Measurements from ENCODE around the gene GFPT1.

DNA sequence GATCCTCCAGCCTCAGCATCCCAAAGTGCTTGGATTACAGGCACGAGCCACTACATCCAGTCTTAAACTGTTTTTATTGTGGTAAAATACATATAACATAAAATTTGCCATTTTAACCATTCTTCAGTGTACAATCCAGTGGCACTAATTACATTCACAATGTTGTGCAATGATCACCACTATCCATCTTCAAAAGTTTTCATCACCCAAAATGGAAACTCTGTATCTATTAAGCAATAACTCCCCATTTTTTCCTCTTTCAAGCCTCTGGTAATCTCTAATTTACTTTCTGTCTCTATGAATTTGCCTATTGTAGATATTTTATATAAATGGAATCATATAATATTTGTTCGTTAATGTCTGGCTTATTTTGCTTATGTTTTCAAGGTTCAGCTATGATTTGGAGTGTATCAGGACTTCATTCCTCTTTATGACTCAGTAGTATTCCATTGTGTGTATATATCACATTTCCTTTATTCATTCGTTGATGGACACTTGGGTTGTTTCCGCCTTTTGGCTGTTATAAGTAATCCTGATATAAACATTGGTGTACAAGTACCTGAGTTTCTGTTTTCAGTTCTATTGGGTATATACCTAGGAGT, 71.8 kb downstream of the GFPT1 start:
- TF ChIP-seq, protein P1, sequence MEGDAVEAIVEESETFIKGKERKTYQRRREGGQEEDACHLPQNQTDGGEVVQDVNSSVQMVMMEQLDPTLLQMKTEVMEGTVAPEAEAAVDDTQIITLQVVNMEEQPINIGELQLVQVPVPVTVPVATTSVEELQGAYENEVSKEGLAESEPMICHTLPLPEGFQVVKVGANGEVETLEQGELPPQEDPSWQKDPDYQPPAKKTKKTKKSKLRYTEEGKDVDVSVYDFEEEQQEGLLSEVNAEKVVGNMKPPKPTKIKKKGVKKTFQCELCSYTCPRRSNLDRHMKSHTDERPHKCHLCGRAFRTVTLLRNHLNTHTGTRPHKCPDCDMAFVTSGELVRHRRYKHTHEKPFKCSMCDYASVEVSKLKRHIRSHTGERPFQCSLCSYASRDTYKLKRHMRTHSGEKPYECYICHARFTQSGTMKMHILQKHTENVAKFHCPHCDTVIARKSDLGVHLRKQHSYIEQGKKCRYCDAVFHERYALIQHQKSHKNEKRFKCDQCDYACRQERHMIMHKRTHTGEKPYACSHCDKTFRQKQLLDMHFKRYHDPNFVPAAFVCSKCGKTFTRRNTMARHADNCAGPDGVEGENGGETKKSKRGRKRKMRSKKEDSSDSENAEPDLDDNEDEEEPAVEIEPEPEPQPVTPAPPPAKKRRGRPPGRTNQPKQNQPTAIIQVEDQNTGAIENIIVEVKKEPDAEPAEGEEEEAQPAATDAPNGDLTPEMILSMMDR (conservative IDR thresholded peaks at IDR 0.05; ENCODE audit: low read depth in 2 of 2) = no peak
- TF ChIP-seq, protein P2, sequence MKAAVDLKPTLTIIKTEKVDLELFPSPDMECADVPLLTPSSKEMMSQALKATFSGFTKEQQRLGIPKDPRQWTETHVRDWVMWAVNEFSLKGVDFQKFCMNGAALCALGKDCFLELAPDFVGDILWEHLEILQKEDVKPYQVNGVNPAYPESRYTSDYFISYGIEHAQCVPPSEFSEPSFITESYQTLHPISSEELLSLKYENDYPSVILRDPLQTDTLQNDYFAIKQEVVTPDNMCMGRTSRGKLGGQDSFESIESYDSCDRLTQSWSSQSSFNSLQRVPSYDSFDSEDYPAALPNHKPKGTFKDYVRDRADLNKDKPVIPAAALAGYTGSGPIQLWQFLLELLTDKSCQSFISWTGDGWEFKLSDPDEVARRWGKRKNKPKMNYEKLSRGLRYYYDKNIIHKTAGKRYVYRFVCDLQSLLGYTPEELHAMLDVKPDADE (IDR thresholded peaks at IDR 0.05) = no peak
- TF ChIP-seq EZH2 (IDR thresholded peaks at IDR 0.05; ENCODE audit: low read depth, unreplicated experiment) = no peak
- TF ChIP-seq, protein P3, sequence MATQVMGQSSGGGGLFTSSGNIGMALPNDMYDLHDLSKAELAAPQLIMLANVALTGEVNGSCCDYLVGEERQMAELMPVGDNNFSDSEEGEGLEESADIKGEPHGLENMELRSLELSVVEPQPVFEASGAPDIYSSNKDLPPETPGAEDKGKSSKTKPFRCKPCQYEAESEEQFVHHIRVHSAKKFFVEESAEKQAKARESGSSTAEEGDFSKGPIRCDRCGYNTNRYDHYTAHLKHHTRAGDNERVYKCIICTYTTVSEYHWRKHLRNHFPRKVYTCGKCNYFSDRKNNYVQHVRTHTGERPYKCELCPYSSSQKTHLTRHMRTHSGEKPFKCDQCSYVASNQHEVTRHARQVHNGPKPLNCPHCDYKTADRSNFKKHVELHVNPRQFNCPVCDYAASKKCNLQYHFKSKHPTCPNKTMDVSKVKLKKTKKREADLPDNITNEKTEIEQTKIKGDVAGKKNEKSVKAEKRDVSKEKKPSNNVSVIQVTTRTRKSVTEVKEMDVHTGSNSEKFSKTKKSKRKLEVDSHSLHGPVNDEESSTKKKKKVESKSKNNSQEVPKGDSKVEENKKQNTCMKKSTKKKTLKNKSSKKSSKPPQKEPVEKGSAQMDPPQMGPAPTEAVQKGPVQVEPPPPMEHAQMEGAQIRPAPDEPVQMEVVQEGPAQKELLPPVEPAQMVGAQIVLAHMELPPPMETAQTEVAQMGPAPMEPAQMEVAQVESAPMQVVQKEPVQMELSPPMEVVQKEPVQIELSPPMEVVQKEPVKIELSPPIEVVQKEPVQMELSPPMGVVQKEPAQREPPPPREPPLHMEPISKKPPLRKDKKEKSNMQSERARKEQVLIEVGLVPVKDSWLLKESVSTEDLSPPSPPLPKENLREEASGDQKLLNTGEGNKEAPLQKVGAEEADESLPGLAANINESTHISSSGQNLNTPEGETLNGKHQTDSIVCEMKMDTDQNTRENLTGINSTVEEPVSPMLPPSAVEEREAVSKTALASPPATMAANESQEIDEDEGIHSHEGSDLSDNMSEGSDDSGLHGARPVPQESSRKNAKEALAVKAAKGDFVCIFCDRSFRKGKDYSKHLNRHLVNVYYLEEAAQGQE (IDR thresholded peaks at IDR 0.05; ENCODE audit: unreplicated experiment) = no peak
- no peak for TF ChIP-seq NANOG (IDR thresholded peaks at IDR 0.05; ENCODE audit: borderline replicate concordance)
- TF ChIP-seq POLR2AphosphoS5 (IDR thresholded peaks at IDR 0.05; ENCODE audit: low read depth) = no peak
- TF ChIP-seq, protein P4, sequence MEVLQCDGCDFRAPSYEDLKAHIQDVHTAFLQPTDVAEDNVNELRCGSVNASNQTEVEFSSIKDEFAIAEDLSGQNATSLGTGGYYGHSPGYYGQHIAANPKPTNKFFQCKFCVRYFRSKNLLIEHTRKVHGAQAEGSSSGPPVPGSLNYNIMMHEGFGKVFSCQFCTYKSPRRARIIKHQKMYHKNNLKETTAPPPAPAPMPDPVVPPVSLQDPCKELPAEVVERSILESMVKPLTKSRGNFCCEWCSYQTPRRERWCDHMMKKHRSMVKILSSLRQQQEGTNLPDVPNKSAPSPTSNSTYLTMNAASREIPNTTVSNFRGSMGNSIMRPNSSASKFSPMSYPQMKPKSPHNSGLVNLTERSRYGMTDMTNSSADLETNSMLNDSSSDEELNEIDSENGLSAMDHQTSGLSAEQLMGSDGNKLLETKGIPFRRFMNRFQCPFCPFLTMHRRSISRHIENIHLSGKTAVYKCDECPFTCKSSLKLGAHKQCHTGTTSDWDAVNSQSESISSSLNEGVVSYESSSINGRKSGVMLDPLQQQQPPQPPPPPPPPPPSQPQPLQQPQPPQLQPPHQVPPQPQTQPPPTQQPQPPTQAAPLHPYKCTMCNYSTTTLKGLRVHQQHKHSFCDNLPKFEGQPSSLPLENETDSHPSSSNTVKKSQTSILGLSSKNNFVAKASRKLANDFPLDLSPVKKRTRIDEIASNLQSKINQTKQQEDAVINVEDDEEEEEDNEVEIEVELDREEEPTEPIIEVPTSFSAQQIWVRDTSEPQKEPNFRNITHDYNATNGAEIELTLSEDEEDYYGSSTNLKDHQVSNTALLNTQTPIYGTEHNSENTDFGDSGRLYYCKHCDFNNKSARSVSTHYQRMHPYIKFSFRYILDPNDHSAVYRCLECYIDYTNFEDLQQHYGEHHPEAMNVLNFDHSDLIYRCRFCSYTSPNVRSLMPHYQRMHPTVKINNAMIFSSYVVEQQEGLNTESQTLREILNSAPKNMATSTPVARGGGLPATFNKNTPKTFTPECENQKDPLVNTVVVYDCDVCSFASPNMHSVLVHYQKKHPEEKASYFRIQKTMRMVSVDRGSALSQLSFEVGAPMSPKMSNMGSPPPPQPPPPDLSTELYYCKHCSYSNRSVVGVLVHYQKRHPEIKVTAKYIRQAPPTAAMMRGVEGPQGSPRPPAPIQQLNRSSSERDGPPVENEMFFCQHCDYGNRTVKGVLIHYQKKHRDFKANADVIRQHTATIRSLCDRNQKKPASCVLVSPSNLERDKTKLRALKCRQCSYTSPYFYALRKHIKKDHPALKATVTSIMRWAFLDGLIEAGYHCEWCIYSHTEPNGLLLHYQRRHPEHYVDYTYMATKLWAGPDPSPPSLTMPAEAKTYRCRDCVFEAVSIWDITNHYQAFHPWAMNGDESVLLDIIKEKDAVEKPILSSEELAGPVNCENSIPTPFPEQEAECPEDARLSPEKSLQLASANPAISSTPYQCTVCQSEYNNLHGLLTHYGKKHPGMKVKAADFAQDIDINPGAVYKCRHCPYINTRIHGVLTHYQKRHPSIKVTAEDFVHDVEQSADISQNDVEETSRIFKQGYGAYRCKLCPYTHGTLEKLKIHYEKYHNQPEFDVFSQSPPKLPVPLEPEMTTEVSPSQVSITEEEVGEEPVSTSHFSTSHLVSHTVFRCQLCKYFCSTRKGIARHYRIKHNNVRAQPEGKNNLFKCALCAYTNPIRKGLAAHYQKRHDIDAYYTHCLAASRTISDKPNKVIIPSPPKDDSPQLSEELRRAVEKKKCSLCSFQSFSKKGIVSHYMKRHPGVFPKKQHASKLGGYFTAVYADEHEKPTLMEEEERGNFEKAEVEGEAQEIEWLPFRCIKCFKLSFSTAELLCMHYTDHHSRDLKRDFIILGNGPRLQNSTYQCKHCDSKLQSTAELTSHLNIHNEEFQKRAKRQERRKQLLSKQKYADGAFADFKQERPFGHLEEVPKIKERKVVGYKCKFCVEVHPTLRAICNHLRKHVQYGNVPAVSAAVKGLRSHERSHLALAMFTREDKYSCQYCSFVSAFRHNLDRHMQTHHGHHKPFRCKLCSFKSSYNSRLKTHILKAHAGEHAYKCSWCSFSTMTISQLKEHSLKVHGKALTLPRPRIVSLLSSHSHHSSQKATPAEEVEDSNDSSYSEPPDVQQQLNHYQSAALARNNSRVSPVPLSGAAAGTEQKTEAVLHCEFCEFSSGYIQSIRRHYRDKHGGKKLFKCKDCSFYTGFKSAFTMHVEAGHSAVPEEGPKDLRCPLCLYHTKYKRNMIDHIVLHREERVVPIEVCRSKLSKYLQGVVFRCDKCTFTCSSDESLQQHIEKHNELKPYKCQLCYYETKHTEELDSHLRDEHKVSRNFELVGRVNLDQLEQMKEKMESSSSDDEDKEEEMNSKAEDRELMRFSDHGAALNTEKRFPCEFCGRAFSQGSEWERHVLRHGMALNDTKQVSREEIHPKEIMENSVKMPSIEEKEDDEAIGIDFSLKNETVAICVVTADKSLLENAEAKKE (CRISPR knock-in tag; IDR thresholded peaks at IDR 0.05) = no peak
- no peak for TF ChIP-seq CREB1 (CRISPR knock-in tag; IDR thresholded peaks at IDR 0.05; ENCODE audit: low read depth)
- TF ChIP-seq ZNF114 (CRISPR knock-in tag; IDR thresholded peaks at IDR 0.05) = no peak
- no peak for TF ChIP-seq EZH2phosphoT487 (IDR thresholded peaks at IDR 0.05; ENCODE audit: unreplicated experiment)

Data from GM23338 (cell line).